B cell (primary cell): Measurements from ENCODE around the gene NDUFS5. TPM values are rescaled to one million over a fixed set of nuclear protein-coding genes. Genes with fewer than 3 reads are reported as not detected.
"Not testable (repeated sequence)": the region's sequence is repeated elsewhere in the genome, so short reads cannot be mapped to it uniquely, and the experiment has no call there.

ENCODE experiments used
- ATAC-seq: fragments of 200-7000 bp; cut with Tn5 transposase; one replicate; pipeline ENCODE4 v1.10.0; 2021; ENCODE audit warnings: low read depth, mild to moderate bottlenecking, moderate number of reproducible peaks, moderate library complexity
- CTCF ChIA-PET: fragments of 350-600 bp; sonication (Branson Sonifier 250); formaldehyde crosslinking; loops from one replicate; lab custom pipeline; 2021; ENCODE audit warnings: antibody characterized with exemption, inconsistent platforms; lab: Charles Lee
- POLR2A ChIA-PET: fragments of 350-600 bp; sonication (Branson Sonifier 250); formaldehyde crosslinking; loops from one replicate; lab custom pipeline; 2021; ENCODE audit warnings: antibody characterized with exemption; lab: Charles Lee
- DNase-seq: peaks from one replicate; pipeline ENCODE4 v3.0.0; 2013
- H2AFZ ChIP-seq: 2 replicates; pipeline ENCODE4 v1.6.1; 2012; ENCODE audit warnings: mild to moderate bottlenecking, low read depth, low read length; ENCODE audit not compliant: insufficient read depth, poor library complexity, severe bottlenecking
- H3K27ac ChIP-seq, 2 donors: 1 replicate in 1 of 2; 2 replicates in 1 of 2; pipeline ENCODE4 v1.5.1; 2012 to 2013; ENCODE audit warnings: low read length in 2 of 2, mild to moderate bottlenecking in 2 of 2, moderate library complexity in 1 of 2
- H3K27me3 ChIP-seq, 4 experiments: fragments of 200-600 bp in 1 of 4; sonication (generic) in 1 of 4; replicated peaks in 1 of 4; 1 replicate in 2 of 4; 2 replicates in 2 of 4; pipeline versions ENCODE4 v1.6.1 to v1.7.0; 2013 to 2016; ENCODE audit warnings: low read length in 3 of 4, mild to moderate bottlenecking in 2 of 4, mixed read lengths in 1 of 4, moderate library complexity in 1 of 4; ENCODE audit not compliant: insufficient read depth in 4 of 4, control insufficient read depth in 3 of 4; ENCODE audit errors: control extremely low read depth in 1 of 4
- H3K36me3 ChIP-seq, 2 experiments: replicated peaks in 1 of 2; 1 replicate in 1 of 2; 2 replicates in 1 of 2; pipeline versions ENCODE4 v1.6.1 to v1.7.1; 2013; ENCODE audit warnings: low read length in 1 of 2; ENCODE audit not compliant: insufficient read depth in 2 of 2, control insufficient read depth in 1 of 2; ENCODE audit errors: control extremely low read depth in 1 of 2, extremely low read depth in 1 of 2
- H3K4me1 ChIP-seq, 2 donors: fragments of 200-600 bp in 1 of 2; sonication (generic) in 1 of 2; 1 replicate in 1 of 2; 2 replicates in 1 of 2; pipeline versions ENCODE4 v1.5.1 to v1.6.1; 2013 to 2017; ENCODE audit warnings: low read length in 2 of 2; ENCODE audit not compliant: control insufficient read depth in 2 of 2, insufficient read depth in 2 of 2
- H3K4me2 ChIP-seq: replicated peaks from 2 replicates; pipeline ENCODE3; 2012; ENCODE audit warnings: mild to moderate bottlenecking, low read depth, low read length; ENCODE audit not compliant: poor library complexity, severe bottlenecking
- H3K4me3 ChIP-seq, 5 experiments: fragments of 200-600 bp in 1 of 5; sonication (generic) in 1 of 5; 1 replicate in 3 of 5; 2 replicates in 2 of 5; pipeline versions ENCODE4 v1.5.1 to v1.7.0; 2011 to 2016; ENCODE audit warnings: low read length in 4 of 5, mild to moderate bottlenecking in 4 of 5, low read depth in 2 of 5, control low read depth in 1 of 5, moderate library complexity in 1 of 5; ENCODE audit not compliant: insufficient read depth in 1 of 5; ENCODE audit errors: control extremely low read depth in 1 of 5, extremely low read depth in 1 of 5
- H3K79me2 ChIP-seq: fragments of 200-600 bp; sonication (generic); one replicate; pipeline ENCODE4 v1.6.0; 2016; ENCODE audit warnings: low read length; ENCODE audit not compliant: control insufficient read depth, insufficient read depth
- H3K9ac ChIP-seq: fragments of 200-600 bp; sonication (generic); 2 replicates; pipeline ENCODE4 v1.6.1; 2017; ENCODE audit warnings: mild to moderate bottlenecking, low read length, moderate library complexity
- H3K9me3 ChIP-seq, 3 donors: one replicate each; pipeline versions ENCODE4 v1.6.1 to v1.7.1; 2013; ENCODE audit warnings: low read length in 2 of 3; ENCODE audit not compliant: control insufficient read depth in 2 of 3, insufficient read depth in 1 of 3; ENCODE audit errors: control extremely low read depth in 1 of 3
- H4K20me1 ChIP-seq: 2 replicates; pipeline ENCODE4 v1.6.0; 2012; ENCODE audit warnings: mild to moderate bottlenecking, low read length; ENCODE audit not compliant: insufficient read depth, control insufficient read depth, poor library complexity, severe bottlenecking
- H3K27ac Mint-ChIP-seq: one replicate; pipeline ENCODE4 v1.8.0; 2021; ENCODE audit warnings: mixed read lengths
- H3K27me3 Mint-ChIP-seq: one replicate; pipeline ENCODE4 v1.8.0; 2021; ENCODE audit warnings: mixed read lengths
- H3K4me1 Mint-ChIP-seq: one replicate; pipeline ENCODE4 v1.8.0; 2021; ENCODE audit warnings: mixed read lengths
- H3K4me3 Mint-ChIP-seq: one replicate; pipeline ENCODE4 v1.8.0; 2021; ENCODE audit warnings: mixed read lengths
- H3K9me3 Mint-ChIP-seq: one replicate; pipeline ENCODE4 v1.8.0; 2022; ENCODE audit warnings: mixed read lengths; ENCODE audit not compliant: insufficient read depth
- EZH2 ChIP-seq: IDR thresholded peaks from 2 replicates; pipeline ENCODE4 v1.6.1; 2012; ENCODE audit warnings: borderline replicate concordance, low read depth, mild to moderate bottlenecking, moderate library complexity, low read length; ENCODE audit not compliant: insufficient read depth, poor library complexity, severe bottlenecking
- WGBS: methylation state at CpG from one replicate; pipeline ENCODE4 v1.1.5; 2013; ENCODE audit warnings: missing lambda C conversion rate; ENCODE audit not compliant: insufficient coverage; 5-methylcytosine and 5-hydroxymethylcytosine counted together
- intact Hi-C: fragments of 100-400 bp; cut with micrococcal nuclease; formaldehyde crosslinking; loops from one replicate; pipeline ENCODE4 v1.10.0; 2022
- polyA plus RNA-seq: library from polyadenylated mRNA; depleted of rRNA; stranded (reverse); fragments of >200 nt; gene quantifications from 2 replicates; pipeline ENCODE4 v1.2.3, GENCODE V29; 2012
- total RNA-seq, 2 donors: library from RNA; stranded (reverse); fragments of 120-200 nt in 1 of 2; gene quantifications; 1 replicate in 1 of 2; 2 replicates in 1 of 2; pipeline versions ENCODE4 v1.2.3 to v1.2.4, GENCODE V29; 2013 to 2022
- TF ChIP-seq, protein P1 (sequence below): fragments of 200-600 bp; IDR thresholded peaks from one replicate; pipeline ENCODE4 v1.8.0; 2022; ENCODE audit warnings: antibody characterized with exemption, mild to moderate bottlenecking

NDUFS5 gene
- total and polyA plus RNA-seq, 2 donors (not counting 1 experiment from before 2014, with no cell fraction given) = 55.8 to 85.5 TPM

- H3K4me3 Mint-ChIP-seq = no peak overlapping the region
- WGBS = 85% methylated on average over 3 of the region's 4 CpGs
- CTCF ChIA-PET = no interaction called here
Observed at GRCh38 chr1:39051956-39052355, 25.8 kb downstream of the NDUFS5 start.

GRCh38 chr1:39055213-39055710 lies 29.1 kb downstream of the NDUFS5 start:
- H3K4me3 ChIP-seq, H3K9me3 Mint-ChIP-seq, POLR2A ChIA-PET, H3K4me1 ChIP-seq, CTCF ChIA-PET, intact Hi-C loops, H3K27me3 Mint-ChIP-seq, H3K9ac ChIP-seq, H3K4me3 Mint-ChIP-seq, H3K27ac ChIP-seq, H3K4me1 Mint-ChIP-seq, H2AFZ ChIP-seq, H3K79me2 ChIP-seq, H4K20me1 ChIP-seq, H3K36me3 ChIP-seq, H3K4me2 ChIP-seq, H3K9me3 ChIP-seq, ATAC-seq, H3K27me3 ChIP-seq, H3K27ac Mint-ChIP-seq, DNase-seq: not testable (repeated sequence)
- 100% methylated on average over 1 of the region's 8 CpGs for WGBS

More at GRCh38 chr1:39051956-39052355, 25.8 kb downstream of the NDUFS5 start:
- no peak overlapping the region for H2AFZ ChIP-seq
- POLR2A ChIA-PET = no interaction called here
- intact Hi-C loops = no loop called here
- no peaks in the 10 kb centered on the region for H3K36me3 ChIP-seq
- no peaks in the 10 kb centered on the region for H3K79me2 ChIP-seq
- no peaks in the 10 kb centered on the region for H4K20me1 ChIP-seq
- no peak for ATAC-seq
- no peak for TF ChIP-seq EZH2
- TF ChIP-seq, protein P1, sequence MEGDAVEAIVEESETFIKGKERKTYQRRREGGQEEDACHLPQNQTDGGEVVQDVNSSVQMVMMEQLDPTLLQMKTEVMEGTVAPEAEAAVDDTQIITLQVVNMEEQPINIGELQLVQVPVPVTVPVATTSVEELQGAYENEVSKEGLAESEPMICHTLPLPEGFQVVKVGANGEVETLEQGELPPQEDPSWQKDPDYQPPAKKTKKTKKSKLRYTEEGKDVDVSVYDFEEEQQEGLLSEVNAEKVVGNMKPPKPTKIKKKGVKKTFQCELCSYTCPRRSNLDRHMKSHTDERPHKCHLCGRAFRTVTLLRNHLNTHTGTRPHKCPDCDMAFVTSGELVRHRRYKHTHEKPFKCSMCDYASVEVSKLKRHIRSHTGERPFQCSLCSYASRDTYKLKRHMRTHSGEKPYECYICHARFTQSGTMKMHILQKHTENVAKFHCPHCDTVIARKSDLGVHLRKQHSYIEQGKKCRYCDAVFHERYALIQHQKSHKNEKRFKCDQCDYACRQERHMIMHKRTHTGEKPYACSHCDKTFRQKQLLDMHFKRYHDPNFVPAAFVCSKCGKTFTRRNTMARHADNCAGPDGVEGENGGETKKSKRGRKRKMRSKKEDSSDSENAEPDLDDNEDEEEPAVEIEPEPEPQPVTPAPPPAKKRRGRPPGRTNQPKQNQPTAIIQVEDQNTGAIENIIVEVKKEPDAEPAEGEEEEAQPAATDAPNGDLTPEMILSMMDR = no peak
- Mint-ChIP-seq H3K9me3 (no peaks in the 10 kb centered on the region), H3K27ac (no peak overlapping the region), H3K4me1 (peaks cover 18% of the 10 kb centered on the region), H3K27me3 (no peaks in the 10 kb centered on the region)
- H3K4me1 ChIP-seq = peaks cover 0 to 8% of the 10 kb centered on the region in 2 donors
- H3K27me3 ChIP-seq = no peaks in the 10 kb centered on the region
- no peak overlapping the region for H3K9ac ChIP-seq
- H3K9me3 ChIP-seq = no peaks in the 10 kb centered on the region
- DNase-seq = no peak
- H3K4me3 ChIP-seq = no peak overlapping the region
- H3K4me2 ChIP-seq = no peak overlapping the region
- H3K27ac ChIP-seq = no peak overlapping the region

- WGBS = no CpG with 5 or more reads among the region's 7 CpGs
- H3K9me3 ChIP-seq, H3K27ac Mint-ChIP-seq, H3K79me2 ChIP-seq, CTCF ChIA-PET, H3K4me3 ChIP-seq, H3K4me1 ChIP-seq, H3K27me3 Mint-ChIP-seq, H3K4me2 ChIP-seq, H3K27ac ChIP-seq, DNase-seq, ATAC-seq, H3K27me3 ChIP-seq, H3K9ac ChIP-seq, H3K4me1 Mint-ChIP-seq, H3K4me3 Mint-ChIP-seq, H3K9me3 Mint-ChIP-seq, POLR2A ChIA-PET, H2AFZ ChIP-seq, H3K36me3 ChIP-seq, intact Hi-C loops, H4K20me1 ChIP-seq: not testable (repeated sequence)
Observed at GRCh38 chr1:39061516-39061915, 35.4 kb downstream of the NDUFS5 start.
